Mammary epithelial cell (primary cell): ENCODE data around the gene HHLA2.

Source experiments
- CTCF ChIP-seq, 2 donors: IDR thresholded peaks in 1 of 2; conservative IDR thresholded peaks in 1 of 2; 2 replicates each; pipeline ENCODE4 v1.5.1; 2011 to 2012; ENCODE audit warnings: inconsistent platforms in 2 of 2, low read length in 2 of 2, mild to moderate bottlenecking in 2 of 2, control low read depth in 1 of 2, low read depth in 1 of 2; ENCODE audit not compliant: insufficient read depth in 1 of 2; ENCODE audit errors: extremely low read depth in 1 of 2
- EZH2 ChIP-seq: IDR thresholded peaks from 2 replicates; pipeline ENCODE4 v1.6.1; 2012; ENCODE audit warnings: low read length, inconsistent platforms, borderline replicate concordance

DNA sequence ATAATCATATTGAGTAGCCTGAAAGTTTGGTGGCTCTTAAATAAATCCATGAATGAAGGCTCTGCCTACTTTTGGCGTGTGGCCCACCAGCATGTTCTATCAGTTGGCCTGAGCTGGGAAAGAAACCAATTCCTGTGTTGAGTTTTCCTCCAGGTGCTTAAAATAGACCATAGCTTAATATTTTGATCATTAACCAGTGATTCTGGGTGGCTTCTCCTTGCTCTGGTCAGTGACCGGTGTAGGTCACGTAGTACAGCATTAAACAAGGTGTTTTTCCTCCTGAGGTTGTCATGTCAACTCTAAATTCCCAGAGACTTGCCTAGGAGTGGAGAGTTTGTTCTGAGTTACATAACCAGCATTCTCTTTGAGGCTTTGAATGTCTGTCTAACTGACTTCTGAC, 1.3 kb downstream of the HHLA2 start:
- TF ChIP-seq CTCF (conservative IDR thresholded peaks at IDR 0.05 in 1 of 2, IDR thresholded peaks at IDR 0.05 in 1 of 2; ENCODE audit: extremely low read depth in 1 of 2, insufficient read depth in 1 of 2, low read depth in 1 of 2, low read length in 2 of 2) (no peak), EZH2 (no peak)
